Fibroblast of the aortic adventitia (primary cell): ENCODE measurements around the gene DNAH3. TPM values are rescaled to one million over a fixed set of nuclear protein-coding genes. Genes with fewer than 3 reads are reported as not detected.
"Not testable (repeated sequence)": the region's sequence is repeated elsewhere in the genome, so short reads cannot be mapped to it uniquely, and the experiment has no call there.

Experiments
- DNase-seq: peaks from one replicate; pipeline ENCODE4 v3.0.0-alpha.2; 2010; ENCODE audit warnings: low read depth
- H3K4me3 ChIP-seq: 2 replicates; pipeline ENCODE4 v1.5.1; 2011; ENCODE audit warnings: low read depth, mild to moderate bottlenecking, control low read depth, low read length, moderate library complexity
- CTCF ChIP-seq: IDR thresholded peaks from 2 replicates; pipeline ENCODE4 v1.5.1; 2011; ENCODE audit warnings: mild to moderate bottlenecking, low read length, control low read depth, inconsistent platforms; ENCODE audit not compliant: insufficient read depth
- total RNA-seq: library from RNA; depleted of rRNA; stranded (reverse); fragments of >200 nt; gene quantifications from 2 replicates; pipeline ENCODE4 v1.2.3, GENCODE V29; 2012; ENCODE audit warnings: low replicate concordance

DNAH3 gene
- total RNA-seq, 1 donor, result not detected

GRCh38 chr16:20995711-20996110, 154.9 kb downstream of the DNAH3 start:
- no peak for TF ChIP-seq CTCF
- H3K4me3 ChIP-seq, result no peak overlapping the region
- no peak for DNase-seq

GRCh38 chr16:20989496-20990070, 161.1 kb downstream of the DNAH3 start:
- H3K4me3 ChIP-seq, result not testable (repeated sequence)

GRCh38 chr16:20987049-20987448, 163.6 kb downstream of the DNAH3 start:
- no peak overlapping the region for H3K4me3 ChIP-seq
- DNase-seq, result no peak
- no peak for TF ChIP-seq CTCF

More at GRCh38 chr16:20989496-20990070, 161.1 kb downstream of the DNAH3 start:
- DNase-seq, result not testable (repeated sequence)

GRCh38 chr16:20984019-20984418, 166.6 kb downstream of the DNAH3 start:
- no peak for DNase-seq
- H3K4me3 ChIP-seq, result no peak overlapping the region
- no peak for TF ChIP-seq CTCF

- DNase-seq, result no peak
- TF ChIP-seq CTCF, result no peak
- no peak overlapping the region for H3K4me3 ChIP-seq
These were observed 174.1 kb downstream of the DNAH3 start for GRCh38 chr16:20976576-20976975.

- not testable (repeated sequence) for DNase-seq
These were observed 177.4 kb downstream of the DNAH3 start for GRCh38 chr16:20973201-20973600.

GRCh38 chr16:20971401-20971800, 179.2 kb downstream of the DNAH3 start:
- TF ChIP-seq CTCF, result no peak
- H3K4me3 ChIP-seq, result no peak overlapping the region
- DNase-seq, result no peak

More at GRCh38 chr16:20973201-20973600, 177.4 kb downstream of the DNAH3 start:
- H3K4me3 ChIP-seq, result not testable (repeated sequence)

- TF ChIP-seq CTCF, result no peak
These were observed 181.3 kb downstream of the DNAH3 start for GRCh38 chr16:20969386-20969785.

More at GRCh38 chr16:20969386-20969785, 181.3 kb downstream of the DNAH3 start:
- H3K4me3 ChIP-seq, result no peak overlapping the region
- DNase-seq, result no peak
